Left forelimb (tissue), 1 donor: Measurements from ENCODE around the gene SARDH.
A peak's percentile ranks its signal among the peaks of the same experiment; 100 is the strongest.
"Not testable (repeated sequence)": the region's sequence is repeated elsewhere in the genome, so short reads cannot be mapped to it uniquely, and the experiment has no call there.

Experiments used
- DNase-seq: peaks from one replicate; pipeline ENCODE4 v3.0.0-alpha.2; 2018; ENCODE audit warnings: low spot score

Gene SARDH

DNA sequence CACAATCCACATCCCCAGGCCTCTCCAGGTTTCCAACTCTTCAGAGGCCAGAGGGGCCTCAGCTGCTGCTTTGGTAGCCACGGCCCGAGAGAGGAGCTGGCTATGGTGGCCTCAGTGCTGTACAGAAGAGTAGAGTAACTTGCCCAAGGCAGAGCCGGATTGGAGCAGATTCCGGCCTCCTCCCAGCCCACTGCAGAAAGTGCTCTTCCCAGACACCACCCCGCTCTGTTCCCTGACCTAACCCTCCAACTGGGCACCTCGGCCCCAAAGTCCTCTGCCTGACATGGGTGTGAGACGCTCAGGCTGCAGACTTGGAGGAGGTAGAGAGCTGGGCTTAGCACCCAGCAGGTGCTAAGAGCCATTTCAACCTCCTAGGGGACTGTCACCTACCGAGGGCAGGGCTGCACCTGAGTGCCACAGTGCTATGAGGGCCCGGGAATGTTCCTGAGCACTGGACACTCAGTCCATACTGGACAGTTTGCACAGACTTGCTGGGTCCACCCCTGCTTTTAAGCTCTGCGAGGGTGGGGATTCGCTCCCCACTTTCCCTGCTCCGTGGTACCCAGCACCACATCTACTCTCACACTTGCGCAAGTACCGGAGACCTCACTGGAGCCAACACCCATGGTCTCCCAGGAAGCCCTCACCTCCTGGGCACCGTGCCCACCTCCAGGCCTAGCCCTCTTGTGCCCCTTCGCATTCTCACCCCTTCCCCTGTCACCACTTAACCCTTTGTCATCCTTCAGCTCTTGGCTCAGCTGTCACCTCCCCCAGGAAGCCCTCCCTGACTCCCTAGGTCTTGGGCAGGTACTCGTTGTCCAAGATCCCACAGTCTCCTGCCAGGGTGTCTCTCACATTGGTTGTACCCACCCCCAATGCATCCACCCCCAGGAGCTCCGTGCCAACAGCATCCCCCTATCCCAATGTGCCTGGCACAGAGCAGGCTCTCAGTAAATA lies 52.2 kb downstream of the SARDH start:
- DNase-seq: no peak

DNA sequence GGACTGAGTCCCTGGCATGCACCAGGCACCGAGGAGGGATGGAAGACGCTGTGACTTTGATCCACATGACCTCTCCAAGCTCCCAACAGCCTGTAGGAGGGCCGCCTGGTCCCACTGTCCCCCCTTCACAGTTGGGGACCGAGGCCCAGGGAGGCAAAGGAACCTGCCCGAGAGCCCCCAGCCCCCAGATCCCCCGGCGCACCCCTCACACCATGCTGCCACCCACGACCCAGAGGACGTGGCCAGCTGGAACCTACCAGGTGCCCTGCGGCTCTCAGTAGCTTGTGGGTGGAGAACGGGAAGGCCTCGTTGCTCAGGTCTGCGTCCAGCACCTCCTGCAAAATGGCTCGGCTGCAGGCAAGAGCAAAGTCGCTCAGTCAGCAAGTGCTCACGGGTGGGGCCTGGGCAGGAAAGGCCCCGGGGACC lies 53.2 kb downstream of the SARDH start:
- no peak for DNase-seq

DNA sequence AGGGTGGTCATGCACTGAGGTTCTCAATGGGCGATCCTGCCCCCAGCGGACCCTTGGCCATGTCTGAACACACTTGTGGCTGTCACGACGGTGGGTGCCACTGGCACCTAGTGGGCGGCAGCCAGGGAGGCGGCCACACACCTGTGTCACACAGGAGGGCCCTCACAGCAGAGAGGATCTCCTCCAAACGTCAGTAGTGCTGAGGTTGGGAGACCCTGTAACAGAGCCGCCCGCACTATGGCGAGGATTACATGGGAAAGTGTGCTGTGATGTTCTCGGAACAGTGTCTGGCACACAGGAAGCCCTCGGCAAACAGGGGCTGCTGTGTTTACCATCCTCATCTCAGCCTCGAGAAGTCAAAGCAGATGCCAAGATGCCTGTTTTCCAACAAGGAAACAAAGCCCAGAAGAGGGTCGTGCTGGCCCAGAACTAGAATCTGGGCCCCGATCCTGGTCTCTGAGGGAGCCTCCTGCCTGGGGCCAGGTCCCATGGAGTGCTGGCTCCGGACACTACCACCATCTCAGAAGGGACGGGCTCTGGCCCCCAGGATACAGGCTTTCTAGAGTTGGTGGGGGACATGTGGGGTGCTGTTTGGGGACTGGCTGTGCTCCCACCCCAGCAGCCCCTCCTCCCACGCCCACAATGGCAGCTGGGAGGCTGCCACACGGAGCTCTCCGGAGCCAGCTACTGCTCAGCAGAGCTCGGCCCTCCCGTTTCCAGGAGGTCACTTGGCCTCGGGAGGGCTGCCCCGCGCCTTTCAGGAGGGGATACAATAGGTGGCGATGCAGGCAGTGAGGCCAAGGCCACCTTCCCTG lies 53.8 kb downstream of the SARDH start:
- no peak for DNase-seq

DNA sequence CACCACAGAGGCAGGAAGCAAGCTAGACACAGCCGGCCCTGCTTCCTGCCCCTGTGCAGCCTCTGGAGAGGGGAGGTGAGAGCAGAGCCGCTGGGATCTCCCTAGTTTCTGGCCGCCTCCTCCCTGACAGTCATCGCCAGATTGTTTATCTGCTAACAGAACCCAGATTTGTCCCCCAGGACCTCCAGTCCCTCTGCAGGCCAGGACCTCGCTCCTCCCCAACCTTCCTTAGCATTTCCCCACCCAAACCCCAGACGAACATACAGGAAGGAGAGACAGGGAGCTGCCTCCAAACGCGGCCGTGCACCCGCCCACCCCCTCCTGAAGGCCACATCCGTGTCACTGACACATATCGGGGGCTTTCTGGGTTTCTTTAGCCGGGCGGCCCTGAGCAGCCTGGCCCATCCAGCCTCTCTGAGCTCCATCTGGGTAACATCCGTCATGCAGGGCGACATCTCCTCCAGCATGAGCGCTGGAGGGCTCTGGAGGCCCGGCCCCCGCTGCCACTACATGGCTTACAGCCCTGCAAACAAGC lies 54.5 kb downstream of the SARDH start:
- no peak for DNase-seq

DNA sequence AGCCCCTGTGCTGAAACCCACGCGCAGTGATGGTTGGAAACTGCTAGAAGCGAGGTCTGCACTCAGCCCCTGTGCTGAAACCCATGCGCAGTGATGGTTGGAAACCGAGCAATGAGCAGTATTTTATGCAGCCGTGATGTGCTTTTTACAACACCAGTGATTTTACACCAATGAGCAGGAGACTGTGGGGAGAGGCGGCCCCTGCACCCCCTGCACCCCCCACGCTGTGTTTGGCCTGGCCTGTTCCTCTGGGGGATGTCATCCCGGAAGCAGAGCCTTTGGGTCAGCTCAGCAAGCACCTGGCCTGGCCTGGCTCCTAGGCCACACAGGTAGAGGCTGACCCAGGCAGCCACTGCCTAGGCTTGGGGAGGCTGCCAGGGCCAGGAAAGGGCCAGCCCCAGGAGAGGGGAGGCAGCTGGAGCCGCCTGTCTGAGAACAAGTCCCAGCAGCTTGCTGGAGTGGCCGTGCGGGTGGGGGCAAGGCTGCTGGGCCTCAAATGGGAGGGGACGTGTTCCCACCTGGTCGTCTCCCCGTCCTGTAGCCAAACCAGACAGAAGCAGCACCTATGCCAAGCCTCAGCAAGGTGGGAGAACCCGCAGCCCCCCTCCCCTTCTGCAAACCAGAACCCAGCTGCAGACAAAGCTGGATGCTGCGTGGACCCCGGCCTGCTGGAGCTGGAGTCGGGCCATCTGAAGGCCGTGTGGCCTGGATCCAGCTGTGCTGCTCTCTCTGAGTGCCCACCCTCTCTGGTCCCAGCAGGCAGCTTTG lies 55.1 kb downstream of the SARDH start:
- DNase-seq: peak; percentile 86

DNA sequence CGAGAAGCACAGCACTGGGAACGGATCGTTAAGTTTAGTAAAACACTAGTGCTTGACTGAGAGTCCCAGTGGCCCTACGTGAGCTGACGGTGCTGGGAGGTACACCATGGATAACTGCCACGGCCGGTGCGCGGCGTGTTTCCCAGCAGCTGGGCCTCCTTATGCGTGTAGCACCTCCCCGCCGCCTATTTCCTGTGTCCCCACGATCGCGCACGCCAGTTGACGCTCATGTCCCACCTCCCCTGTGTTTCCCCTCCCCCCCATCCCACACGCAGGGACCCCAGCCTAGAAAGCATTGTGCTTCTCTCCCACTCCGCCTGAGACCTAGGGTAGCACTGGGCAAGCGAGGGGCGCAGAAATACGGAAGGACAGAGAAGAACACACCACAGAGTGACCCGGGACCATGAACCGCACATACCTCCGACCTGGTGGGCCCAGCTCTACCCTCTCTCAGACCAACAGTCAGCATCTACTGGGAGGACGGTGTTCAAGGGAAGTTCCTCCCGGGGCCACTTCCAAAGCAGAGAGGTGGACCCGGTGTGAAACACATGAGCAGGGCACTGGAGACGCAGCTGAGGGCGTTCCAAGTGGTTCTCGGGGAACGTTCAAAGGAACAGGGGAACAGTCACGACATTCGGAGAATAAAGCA lies 56.4 kb downstream of the SARDH start:
- no peak for DNase-seq

DNA sequence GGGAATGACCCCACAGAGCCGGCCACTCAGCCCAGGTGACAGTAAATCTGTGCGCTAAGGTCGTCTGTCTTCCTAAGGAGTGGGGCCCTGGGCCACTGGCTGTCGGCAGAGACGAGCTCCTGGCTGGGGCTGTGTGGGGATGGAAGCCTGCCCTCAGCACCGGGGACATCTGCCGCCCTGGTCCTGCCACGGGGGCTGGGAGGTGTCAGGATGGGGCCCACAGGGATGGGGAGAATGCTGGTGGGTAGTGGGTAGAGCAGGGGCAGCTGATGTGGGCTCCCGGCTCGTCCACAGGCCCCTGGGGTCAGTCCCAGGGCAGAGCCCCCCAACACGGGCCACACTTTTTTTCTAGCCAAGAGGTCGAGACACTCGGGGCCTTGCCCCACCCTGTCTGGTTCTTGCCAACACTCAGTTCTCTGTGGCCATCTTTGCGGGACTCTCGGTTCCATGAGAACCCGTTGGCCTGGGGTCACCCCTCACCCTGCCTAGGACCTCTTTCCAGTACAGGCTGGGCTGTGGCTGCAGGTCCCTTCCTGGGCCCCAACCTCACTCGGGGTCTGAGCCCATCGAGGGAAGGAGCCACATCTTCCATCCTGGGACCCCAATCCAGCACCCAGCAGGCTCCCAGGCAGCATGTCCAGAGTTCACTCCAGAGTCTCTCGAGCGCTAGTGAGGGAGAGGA lies 57.0 kb downstream of the SARDH start:
- DNase-seq: no peak

DNA sequence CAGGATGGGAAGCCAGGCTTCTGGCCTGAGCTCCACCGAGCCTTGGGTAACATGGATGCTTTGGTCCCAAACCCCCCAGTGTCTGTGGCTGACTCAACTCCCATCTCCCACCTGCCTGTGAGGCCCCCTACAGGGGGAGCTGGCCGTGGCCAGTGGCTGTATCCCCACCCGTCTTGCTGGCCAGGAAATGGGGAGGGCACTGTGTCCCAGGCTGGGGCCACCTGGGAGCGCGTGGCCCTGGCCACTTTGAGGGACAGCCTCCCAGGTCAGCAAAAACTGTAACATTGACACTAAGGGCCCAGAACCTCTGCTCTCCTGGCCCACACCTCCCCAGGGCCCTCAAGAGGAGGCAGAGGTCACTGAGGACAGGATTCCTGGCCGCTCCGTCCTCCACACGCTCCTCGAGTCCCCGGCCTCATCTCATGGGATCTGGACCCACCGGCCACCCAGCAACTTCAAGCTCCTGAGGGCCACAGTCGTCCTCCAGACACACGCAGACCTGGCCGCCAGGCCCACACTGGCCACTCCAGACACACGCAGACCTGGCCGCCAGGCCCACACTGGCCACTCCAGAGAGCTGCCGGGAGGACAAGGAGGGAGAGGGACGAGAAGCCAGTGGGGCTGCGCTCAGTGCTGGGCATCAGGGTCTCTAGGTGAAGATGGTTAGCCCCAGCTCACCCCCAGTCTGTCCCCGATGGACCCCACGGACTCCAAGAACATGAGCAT lies 57.7 kb downstream of the SARDH start:
- no peak for DNase-seq

DNA sequence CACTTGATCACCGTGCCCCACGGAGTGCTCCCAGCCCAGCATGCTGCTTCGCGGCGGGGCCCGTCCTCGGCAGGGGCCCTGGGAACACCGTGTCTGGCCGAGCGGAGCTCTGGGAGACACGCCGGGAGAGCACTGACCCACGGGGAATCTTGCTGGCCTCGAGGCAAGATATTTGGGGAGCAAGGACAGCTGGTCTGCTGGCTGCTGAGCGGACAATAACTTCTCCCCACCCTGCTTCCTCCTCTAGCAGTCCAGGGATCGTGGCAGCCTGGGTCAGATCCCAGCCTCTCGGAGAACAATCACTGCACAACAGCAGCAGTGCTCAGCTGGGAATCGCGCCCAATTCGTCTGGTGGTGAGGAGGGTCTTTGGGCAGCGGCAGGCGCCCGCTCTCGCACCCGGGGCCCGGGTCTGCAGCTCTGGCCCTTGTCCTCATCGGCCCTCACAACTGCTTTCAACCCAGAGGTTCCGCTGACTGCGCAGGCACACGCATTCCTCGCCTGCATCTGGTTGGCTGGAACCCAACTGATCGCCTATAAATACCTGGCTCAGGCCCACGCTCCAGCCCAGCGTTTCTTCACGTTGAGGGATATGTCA lies 58.6 kb downstream of the SARDH start:
- no peak for DNase-seq

DNA sequence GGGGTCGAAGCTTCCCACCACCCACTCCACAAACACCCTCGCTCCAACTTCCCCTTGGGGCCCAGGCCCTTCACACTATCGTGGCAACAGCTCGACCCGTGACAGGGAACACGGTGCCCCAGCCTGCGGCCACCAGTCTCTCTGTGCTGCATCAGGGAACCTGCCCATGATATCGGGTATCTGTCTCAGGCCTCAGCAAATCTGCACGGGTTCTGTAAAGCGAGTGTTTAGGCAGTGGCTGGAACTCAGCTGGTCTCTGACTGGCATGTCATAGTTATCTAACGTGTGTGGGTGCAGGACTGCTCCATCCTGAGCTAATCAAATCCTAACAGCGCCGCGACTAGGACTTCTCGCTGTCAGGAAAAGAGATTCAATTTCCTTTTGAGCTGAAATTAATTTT lies 59.1 kb downstream of the SARDH start:
- no peak for DNase-seq

DNA sequence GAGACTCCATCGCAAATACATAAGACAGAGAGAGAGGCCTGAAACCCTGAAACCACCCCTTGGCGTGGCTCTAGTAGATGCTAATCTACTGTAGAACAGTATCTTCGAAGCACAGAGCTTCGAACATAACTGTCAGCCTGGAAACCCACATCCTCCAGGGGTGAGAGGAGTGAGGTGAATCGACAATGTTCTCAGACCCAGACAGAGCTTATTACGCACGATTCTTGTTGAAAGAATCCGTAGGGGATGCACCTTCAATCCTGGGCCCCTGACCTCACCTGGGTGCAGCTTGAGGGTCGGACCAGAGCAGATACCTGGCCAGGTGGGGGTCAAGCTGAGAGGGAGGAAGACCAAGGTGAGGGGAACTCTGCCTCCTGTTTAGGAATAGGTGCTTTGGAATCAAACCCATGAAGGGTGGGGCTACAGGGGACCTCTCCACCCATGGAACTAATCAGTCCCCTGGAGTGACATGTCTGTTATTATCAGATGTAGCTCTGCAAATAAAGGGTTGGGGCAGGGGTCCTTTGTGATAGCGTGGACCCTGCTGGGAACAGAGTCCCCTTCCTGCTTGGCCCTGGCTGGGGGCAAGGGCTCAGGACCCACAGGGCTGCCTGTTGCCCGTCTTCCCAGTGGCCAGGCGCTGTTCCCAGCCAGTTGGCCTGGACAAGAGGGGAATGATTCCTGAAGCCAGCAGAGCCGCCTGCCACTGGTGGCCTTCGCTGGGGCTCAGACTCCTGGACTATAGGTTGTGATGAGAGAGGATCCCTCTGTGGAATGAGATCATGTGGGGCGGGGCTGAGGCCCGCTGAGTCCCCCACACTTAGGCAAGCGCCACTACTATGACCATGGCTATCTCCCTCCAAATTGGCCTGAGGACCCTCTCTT lies 60.8 kb downstream of the SARDH start:
- DNase-seq: no peak

DNA sequence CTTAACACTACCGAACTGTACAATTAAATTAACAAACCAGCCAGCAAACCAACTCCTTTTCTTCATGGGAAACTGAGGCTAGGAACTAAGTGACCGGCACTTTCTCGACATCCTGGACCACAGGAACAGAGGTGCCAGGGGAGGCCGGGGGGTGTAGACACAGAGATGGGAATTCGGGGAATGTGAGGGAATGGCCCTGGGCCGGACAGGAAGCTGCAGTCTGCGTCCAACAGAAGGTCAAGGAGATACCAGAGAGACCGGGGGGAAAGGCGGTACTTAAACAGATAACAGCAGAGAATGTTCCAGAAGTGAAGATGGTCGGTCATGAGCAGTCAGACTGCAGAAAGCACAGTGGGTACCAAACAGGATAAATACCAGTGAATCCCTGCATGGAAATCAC lies 61.7 kb downstream of the SARDH start:
- no peak for DNase-seq

DNA sequence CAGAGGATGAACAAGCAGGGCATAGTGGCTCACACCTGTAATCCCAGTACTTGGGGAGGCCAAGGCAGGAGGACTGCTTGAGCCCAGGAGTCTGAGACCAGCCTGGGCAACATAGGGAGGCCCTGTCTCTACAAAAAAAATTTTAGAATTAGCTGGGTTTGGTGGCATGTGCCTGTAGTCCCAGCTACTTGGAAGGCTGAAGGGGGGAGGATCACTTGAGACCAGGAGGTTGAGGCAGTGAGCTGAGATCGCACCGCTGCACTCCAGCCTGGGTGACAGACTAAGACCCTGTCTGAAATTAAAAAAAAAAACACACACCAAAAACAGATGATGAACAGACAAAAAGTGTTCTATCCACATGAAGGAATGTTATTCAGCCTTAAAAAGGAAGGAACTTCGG lies 62.4 kb downstream of the SARDH start:
- DNase-seq: not testable (repeated sequence)

DNA sequence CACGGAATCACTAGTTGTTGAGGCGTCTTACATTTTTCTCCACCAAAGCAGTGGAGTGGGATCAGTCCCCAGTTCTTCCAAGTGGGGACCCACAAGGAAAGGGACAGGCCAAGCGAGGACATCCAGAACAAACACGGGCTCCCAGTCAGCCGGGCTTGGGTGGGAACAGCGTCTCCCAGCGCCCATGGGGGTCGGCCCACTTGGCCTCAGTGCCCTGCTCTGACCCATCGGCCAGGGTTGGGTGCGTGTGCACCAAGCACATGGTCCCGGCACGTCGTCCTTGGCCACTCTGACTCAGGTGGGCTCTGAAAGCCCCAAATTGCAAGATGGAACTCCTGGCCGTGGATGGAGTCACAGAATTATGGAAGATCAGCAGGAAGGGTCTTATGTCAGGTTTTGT lies 64.1 kb downstream of the SARDH start:
- no peak for DNase-seq

DNA sequence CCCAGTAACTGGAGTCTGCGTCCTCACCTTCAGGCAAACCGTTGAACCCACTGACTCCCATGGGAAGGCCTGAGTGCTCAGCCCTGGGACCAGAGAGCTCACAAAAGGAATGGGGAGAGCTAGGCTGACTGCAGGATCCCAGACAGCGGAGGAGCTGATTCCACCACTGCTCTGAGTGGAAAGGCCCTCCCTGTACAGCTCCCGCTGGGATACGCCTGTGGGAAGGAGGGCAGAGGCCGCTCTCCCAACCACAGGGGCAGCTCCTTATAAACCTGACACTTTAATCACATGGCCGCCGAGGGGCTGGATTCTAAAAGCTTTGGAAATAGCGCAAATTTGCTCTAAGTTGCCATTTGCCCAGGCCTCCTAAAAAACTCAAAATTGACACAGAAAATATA lies 64.9 kb downstream of the SARDH start:
- DNase-seq: no peak

DNA sequence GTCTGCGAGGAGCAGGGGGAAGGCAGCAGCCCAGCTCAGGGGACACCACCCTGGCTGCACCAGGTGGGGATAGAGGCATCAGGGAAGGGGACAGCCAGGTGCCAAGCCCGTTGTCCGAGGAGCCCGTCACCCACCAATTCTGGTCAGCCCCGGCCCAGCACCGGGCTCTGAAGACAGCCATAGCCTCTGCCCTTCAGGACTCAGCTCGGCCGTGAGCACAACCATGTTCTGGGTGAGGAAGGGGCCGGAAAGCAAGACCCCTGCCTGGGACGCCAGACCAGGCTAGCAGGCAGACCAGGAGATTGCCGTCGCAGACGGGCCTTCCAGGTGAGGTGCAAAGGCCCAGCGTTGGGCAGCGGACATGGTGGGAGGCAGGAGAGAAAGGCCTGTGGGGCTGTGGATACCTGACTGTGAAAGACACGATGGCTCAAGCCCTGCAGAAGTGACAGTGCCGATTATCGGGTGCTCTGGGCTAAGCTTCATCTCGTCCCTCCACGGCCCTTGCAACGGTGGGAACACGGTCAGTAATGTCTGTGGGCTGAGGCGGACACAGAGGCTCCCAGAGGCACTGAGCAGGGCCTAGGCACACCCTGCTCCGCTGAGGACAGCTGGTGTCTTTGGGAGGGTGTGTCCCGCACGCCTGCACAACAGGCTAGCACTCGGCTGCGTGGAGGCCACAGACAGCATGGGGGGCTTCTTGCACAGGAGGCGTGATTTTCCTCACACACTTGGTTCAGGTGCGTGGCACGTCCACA lies 65.5 kb downstream of the SARDH start:
- no peak for DNase-seq

DNA sequence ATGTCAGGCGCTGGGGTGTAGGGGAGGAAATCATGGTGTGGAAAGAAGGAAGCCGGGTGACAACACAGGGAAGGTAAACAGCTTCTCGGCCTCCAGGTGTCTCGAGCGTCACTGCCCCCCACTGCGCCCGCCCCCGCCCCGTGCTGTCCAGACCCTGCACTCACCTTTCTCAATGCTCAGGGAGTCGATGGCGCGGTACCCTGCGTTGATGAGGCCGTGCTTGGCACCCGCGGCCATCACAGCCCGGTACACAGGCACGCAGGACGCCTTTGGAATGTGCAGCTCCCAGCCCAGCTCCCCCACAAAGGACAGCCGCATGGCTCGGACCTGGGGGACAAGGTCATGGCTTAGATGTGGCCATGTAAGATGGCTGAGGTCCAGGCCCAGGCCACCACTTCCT lies 66.8 kb downstream of the SARDH start:
- no peak for DNase-seq

DNA sequence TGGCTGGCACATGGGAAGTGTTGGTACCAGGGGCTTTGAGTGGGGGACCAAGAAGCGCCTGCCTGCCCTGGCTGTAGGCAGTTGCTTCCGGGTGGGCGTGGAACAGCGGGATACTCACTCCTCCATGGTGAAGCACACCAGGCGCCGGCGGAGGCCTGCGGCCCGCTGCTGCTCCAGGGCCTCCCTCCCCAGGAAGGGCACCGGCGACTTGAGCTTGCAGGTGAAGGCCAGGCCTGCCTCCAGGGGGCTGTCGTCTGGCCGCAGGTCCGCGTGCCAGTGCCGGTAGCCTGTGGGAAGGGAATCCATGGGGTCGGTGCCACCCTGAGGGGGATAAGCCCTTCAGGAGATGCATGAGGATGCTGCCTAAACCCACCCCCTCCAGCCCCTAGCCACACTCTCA lies 67.7 kb downstream of the SARDH start:
- DNase-seq: no peak
